ENCODE results near the gene FBXL4.

FBXL4 gene

DNA sequence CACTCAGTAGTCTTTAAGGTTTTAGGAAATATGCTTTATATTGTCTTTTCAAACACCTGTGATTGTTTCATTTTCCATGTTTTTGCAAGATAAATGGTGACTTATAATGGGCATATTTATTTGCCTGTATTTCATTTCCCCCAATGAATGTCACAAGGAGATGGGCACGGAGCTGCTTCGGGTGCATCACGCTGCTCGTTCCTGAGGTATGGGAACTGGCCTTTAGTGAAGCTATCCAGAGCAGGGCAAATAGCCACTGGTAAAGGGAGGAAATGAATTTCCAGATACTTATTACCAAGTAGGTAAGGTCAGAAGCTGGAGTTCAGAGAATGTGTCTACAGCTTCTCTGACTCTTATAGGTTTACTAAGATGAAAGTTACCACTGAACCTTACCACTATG is 109.7 kb downstream of the FBXL4 start:
- DNase-seq (ENCODE audit: low read depth), result no peak

DNA sequence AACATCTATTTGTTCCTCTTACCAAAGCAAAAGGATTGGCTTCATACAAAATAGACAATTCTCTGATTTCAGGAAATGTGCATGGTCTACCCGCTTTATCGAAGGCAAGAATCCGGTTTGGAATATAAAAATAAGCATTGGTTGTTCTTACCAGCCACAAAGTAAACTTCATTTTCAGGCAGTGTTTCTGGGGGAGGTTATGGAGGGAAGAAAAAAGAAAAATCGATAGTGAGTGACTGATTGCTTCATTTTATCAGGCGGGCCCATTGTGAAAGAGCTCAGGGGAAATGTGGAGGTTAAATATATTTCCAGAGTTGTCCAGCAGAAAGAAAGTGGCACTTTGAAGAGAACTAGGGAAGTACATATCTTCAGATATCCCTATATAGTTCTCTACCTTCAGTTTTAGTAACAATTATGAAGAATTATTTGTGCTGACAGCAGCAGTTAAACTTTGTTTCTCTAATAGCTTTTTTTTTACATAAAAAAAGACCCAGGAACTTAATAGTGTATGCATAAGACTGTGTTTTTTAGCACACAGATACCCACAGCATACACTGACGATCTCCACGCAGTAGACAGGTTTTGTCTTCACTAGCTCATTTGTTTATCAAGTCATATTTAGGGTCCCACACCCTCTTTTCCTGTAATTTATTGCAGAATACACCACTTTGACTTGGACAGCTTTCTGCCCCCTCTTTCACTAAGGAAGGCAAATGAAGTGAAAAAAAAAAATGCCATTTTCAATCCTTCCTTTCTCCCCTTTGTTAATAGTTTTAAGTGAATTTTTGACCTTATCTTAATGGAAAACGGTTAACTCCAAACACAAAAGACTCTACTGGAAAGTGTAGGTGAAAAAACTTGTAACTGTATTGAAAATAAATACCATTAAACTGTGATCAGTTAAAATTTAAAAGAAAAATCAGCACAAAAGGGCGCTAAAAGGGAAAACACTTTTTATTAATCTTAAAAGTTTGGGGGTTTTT is 110.5 kb downstream of the FBXL4 start:
- DNase-seq (ENCODE audit: low read depth), result no peak

GRCh38 chr6:98836025-98836961 is 111.5 kb downstream of the FBXL4 start:
- no peak for DNase-seq (ENCODE audit: low read depth)

GRCh38 chr6:98835149-98836024 is 112.4 kb downstream of the FBXL4 start:
- no peak for DNase-seq (ENCODE audit: low read depth)

DNA sequence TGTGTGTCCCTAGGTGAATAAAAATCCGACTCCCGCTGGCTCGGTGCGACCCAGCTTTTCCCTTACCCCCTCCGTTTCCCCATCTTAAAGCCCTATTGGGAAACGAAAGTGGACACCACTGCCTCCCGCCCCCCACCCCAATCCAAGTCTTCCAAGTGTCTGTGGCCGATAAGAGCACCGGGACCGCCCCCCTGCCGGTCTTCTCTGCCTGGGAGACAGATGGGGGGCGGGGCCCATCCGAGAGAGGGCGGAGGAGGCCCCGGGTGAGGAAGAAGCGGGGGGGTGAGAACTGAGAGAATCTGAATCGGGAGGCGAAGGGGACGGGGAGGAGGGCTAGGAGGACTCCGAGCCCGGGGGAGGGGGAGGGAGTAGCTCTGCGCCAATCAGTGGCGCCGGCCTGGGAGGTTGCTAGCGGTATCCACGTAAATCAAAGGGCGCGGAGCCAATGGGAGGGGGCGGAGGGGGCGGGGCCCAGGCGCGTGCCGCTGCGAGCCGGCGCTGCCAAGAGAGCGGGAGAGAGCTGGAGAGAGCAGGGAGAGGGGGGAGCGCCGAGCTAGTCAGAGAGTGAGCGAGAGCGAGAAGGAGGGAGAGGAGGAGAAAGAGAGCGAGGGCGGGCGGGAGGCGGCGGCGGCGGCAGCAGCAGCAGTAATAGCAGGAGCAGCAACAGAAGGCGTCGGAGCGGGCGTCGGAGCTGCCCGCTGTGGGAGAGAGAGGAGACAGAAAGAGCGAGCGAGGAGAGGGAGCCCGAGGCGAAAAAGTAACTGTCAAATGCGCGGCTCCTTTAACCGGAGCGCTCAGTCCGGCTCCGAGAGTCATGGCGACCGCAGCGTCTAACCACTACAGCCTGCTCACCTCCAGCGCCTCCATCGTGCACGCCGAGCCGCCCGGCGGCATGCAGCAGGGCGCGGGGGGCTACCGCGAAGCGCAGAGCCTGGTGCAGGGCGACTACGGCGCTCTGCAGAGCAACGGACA is 113.4 kb downstream of the FBXL4 start, which contains the start of gene POU3F2:
POU3F2 (plus strand) TSS at position 515 of the 972 bp plus-strand sequence; CDS start at position 815, 300 bp downstream.
- peak; percentile 79 for DNase-seq (ENCODE audit: low read depth)

GRCh38 chr6:98833307-98834059 is 114.3 kb downstream of the FBXL4 start:
- DNase-seq (ENCODE audit: low read depth), result peak; percentile 31

DNA sequence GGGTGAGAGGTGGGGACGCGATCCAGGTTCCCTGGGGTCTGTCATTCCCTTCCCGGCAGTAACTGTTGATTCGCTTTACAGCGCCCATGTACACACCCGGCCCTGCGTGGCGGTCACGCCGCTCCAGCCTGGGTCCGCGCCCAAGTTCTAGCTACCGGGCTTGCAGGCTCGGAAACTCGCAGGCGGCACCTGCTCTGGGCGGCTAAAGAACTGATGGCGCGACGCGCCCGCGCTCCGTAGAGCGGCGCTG is 114.8 kb downstream of the FBXL4 start:
- peak; percentile 18 for DNase-seq (ENCODE audit: low read depth)

DNA sequence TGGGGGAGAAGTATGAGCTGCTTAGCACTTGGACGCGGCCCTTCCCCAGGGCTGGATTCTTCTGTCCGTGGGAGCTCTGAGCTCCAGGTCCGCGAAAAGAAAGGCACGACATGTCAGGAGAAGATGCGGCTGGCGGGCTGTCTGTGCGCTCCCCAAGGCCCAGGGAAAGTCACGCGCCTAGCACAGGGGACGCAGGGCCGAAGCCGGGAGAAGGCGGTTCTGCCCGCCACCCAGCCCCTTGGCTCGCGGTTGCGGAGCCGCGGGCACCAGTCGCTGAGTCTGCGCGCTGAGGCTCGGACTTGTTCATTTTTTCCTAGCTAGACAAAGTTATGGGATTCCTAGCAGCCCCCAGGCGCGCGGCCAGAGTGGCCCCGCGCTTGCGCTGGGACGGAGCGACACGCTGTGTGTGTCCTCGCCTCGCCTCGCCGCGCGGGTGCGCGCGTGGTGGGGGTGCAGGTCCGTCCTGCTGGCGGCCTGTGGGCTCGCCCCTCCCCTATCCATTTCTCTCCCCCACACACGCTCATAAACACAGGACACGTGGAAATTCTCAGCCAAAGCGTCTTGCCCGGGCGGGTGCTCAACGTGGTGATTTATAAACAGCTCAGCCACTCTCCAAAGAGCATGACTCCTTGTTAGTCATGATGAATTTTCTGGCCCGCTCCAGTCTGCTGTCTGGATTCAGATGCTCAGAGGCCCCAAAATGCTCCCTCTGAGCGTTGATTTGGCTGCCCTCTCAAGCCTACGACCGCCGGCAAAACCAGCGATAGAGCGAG is 115.3 kb downstream of the FBXL4 start:
- peak; percentile 65 for DNase-seq (ENCODE audit: low read depth)

DNA sequence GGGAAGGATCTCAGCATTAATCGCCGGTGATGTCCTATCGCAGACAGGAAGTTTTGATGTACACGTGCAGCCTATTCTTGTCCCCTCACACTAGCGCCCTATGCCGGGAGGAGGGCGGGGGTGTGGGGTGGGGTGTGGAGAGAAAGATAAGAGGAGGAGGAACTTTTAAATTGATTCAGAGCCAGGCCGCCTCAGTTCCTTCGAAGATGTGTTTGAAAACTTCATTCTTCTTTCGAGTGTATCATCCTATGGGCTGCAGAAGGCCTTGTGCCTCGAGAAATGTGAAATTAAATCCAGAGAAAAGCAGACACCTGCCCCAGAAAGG is 115.8 kb downstream of the FBXL4 start:
- DNase-seq (ENCODE audit: low read depth), result no peak

DNA sequence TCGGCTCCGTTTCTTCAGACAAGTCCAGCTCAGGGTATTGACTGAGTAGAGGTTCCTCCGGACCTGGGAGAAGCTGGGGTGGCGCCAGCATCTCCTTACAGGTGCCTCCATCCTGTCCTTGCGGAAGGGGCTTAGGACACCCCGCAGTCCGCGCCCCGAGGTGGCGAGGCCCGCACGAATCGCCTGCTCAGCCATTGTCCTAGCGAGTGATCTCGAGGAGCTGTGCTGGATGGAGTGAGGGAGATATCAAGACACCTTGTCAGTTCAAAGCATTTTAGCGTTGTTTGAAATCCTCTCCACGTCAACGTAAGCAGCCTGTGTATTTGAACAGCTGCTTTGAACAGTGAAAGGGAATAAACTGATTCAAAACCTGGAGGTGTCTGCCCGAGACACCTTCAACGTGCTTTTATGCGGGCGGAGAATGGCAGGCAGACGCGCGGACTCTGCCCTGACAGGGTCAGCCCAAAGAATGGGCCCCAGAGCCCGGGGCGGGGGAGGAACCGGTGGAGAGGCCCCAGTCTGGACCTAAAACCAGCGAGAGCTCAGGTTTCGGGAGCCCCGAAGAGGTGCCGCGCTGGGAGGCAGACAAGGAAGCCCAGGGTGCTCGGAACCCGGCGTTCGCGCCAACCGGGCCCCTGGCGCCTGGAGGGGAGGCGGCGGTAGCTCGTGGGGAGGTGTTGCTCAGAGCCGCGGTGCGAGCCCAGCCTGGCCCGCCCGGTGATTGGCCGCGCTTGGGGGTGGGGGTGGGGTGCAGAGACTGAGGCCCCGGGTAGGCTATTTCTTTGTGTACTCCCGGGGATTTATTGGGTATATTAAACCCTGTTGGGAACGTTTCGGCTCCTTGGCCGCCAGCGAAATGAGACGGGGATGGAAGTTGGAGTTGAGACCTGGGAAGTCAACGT is 116.4 kb downstream of the FBXL4 start:
- DNase-seq (ENCODE audit: low read depth), result no peak

DNA sequence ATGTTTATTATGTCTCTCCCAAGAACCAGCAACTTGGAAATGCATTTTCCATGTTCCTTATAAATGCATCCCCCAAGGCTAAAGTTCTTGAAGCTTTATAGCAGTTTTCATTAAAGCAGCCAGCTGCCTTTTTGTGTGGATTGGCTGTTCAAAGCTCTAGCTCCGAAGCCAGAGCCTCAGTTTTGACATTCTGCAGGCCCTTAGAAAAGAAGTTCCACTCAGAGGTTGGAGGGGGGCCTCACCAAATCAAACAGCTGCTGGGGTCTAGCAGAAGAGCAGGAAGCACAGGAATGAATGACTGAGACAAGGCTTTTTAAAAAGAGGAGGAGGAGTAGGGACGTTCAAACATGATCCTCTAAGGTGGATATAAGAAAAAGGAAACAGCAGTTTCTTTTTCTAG is 117.6 kb downstream of the FBXL4 start:
- DNase-seq (ENCODE audit: low read depth), result no peak

DNA sequence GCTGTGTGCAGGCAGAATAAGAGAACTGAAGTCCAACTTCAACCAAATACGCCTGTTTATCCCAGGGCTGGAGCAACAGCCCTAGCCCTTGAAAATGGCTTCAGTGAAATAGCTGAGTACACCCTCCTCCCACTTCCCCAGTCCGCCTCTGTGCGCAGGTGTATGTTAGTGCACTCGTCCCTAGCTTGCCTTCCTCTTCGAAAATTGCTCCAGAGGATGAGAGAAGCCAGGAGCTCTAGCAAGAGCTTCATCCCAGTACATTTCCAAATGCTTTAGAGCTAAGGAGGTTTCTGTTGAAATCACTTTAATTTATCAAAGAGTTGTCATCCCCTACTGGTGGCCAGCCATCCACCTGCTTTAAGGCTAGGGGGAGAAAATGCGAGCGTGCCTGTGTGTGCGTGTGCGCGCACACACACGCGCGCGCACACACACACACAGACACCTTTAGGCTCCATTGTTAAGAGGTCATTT is 118.8 kb downstream of the FBXL4 start:
- no peak for DNase-seq (ENCODE audit: low read depth)

- no peak for DNase-seq (ENCODE audit: low read depth)
Observed at GRCh38 chr6:98828211-98828788, 119.4 kb downstream of the FBXL4 start.

DNA sequence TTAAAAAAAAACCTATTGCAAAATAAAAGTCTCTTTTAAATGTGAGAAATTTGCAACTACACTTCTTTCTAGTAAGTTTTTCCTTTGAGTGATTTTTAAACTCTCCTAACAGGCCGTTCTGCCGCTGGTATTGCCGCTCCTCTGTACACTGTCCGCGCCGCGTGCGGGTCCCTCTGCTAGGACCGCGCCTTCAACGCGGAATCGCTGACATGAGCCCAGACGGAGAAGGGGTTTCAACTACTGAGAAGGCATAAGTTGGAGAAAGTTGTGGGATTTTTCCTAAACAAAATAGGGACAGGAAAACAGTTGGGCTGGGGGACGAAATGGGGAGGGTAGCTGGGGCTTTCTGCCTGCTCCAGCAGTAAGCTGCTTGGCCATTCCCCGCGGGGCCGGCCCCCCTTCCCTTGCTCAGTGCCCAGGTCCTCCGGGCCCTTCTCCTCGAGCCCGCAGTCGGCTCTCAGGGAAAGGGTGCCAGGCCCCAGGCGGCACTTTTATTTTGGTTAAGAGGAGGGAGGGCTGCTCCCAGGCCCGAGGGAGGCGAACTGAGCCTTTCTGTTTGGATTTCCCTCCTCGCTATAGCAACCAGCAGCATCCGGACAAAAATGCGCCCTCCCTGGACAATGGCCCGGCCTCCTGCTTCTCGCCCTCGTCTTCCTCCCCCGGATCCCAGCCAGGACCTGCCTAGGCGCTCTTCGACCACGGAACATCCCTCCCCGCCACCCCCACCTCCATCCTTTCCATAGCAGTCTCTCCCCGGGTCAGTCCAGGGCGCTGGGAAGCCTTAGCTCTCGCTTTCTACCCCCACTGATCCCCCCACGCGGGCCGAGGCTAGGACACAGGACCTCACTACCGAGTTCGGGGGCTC is 120.2 kb downstream of the FBXL4 start:
- no peak for DNase-seq (ENCODE audit: low read depth)

DNA sequence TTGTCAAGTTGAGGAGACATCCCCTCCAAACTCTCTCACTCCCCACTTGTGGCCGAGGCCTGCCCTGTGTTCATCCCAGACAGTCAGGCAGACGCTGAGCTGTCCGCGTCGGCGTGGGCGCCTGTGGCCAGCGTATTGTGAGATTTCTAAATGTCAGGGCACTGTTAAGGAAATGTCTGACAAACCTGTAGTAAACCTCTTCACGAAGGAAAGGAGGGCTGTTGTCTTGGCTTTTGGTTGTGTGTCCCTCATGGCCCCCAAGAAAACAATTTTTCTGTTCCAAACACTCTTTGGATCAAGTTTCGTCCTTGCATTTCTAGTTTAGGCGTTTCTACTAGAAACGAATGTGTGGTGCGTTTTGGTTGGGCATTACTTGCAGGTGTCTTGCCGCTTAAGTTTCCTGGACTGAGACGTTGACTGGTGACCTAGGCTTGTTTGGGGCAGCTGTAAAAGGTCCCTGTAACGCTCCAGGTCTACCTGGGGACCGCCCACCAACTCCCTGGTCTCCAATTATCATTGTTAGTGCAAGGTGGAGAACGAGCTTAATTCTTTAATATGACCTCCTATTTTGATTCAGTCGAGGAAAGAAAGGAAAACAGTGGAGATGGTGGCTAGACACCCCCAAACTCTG is 122.0 kb downstream of the FBXL4 start:
- DNase-seq (ENCODE audit: low read depth), result no peak

GRCh38 chr6:98824902-98825599 is 122.7 kb downstream of the FBXL4 start:
- no peak for DNase-seq (ENCODE audit: low read depth)

Measured in iris pigment epithelial cell (primary cell).